SK-N-MC (cell line): Measurements from ENCODE around the gene CROCC.

Experiments used
- DNase-seq: peaks from one replicate; pipeline ENCODE4 v3.0.0-alpha.2; 2011; ENCODE audit warnings: low read depth, low spot score
- H3K27ac ChIP-seq: fragments of 200-600 bp; sonication (generic); 2 replicates; pipeline ENCODE4 v1.5.1; 2016; ENCODE audit warnings: mixed run types
- H3K36me3 ChIP-seq: fragments of 200-600 bp; sonication (generic); 2 replicates; pipeline ENCODE4 v1.6.1; 2017; ENCODE audit warnings: antibody characterized with exemption, low read length, mixed read lengths; ENCODE audit not compliant: insufficient read depth
- H3K4me3 ChIP-seq: fragments of 200-600 bp; sonication (generic); 2 replicates; pipeline ENCODE4 v1.5.1; 2016
- H3K9ac ChIP-seq: fragments of 200-600 bp; sonication (generic); 2 replicates; pipeline ENCODE4 v1.8.0; 2017; ENCODE audit warnings: mixed run types, mixed read lengths; ENCODE audit not compliant: insufficient read length
- H3K9me3 ChIP-seq: fragments of 200-600 bp; sonication (generic); 2 replicates; pipeline ENCODE4 v1.6.1; 2017; ENCODE audit warnings: low read depth, mild to moderate bottlenecking, antibody characterized with exemption, low read length, moderate library complexity, mixed read lengths
- EZH2 ChIP-seq: fragments of 200-600 bp; sonication (generic); IDR thresholded peaks from one replicate; pipeline ENCODE4 v1.6.1; 2017; ENCODE audit warnings: antibody characterized with exemption
- FOXP2 ChIP-seq: optimal IDR thresholded peaks from 2 replicates; pipeline ENCODE3; 2011; ENCODE audit warnings: mild to moderate bottlenecking, moderate library complexity; ENCODE audit not compliant: insufficient read depth; ENCODE audit errors: extremely low read length, control extremely low read depth
- POLR2AphosphoS5 ChIP-seq: IDR thresholded peaks from 2 replicates; pipeline ENCODE4 v1.6.1; 2012; ENCODE audit warnings: mild to moderate bottlenecking, low read depth, low read length, borderline replicate concordance

Gene CROCC

DNA sequence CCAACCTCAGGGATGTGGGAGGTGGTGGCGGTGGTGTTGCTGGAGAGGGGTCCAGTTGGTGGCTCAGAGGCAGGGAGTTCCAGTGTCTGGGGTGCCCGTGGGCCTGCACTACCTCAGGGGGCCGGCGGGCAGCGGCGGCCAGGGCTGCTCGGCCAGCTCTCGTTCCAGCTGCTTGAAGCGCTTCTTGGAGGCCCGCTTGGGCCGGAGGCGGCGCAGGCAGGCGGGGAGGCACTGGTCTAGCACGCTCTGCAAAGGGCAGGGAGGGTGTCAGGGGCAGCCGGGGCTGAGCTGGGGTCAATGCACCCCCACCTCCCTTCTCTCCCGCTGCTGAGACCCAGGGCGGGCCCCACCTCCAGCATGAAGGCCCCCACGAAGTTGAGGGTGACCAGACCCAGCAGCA lies 64.4 kb downstream of the CROCC start:
- Histone ChIP-seq H3K36me3 (no peaks in the 10 kb centered on the region), H3K9ac (no peak overlapping the region), H3K4me3 (no peak overlapping the region), H3K27ac (no peak overlapping the region), H3K9me3 (no peaks in the 10 kb centered on the region)
- TF ChIP-seq POLR2AphosphoS5 (no peak), FOXP2 (no peak), EZH2 (no peak)
- no peak for DNase-seq

DNA sequence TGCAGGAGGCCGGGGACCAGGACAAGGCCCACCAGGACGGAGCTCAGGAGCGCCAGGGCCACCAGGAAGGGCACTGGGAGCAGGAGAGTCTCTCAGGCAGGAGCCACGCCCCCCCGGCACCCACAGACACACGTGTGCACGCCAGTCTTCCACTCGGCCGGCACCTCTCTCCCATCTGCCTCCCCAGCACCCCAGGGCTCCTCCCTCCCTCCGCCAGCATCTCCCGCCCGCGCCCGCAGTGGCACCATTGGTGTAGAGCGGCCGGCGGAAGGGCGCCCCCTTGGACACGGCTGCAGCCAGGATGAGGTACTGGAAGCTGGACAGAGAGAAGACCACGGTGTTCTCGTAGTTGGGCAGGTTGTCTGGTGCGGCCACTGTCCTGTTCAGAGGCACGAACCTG lies 64.8 kb downstream of the CROCC start:
- H3K27ac ChIP-seq, result no peak overlapping the region
- no peak for DNase-seq
- no peaks in the 10 kb centered on the region for H3K9me3 ChIP-seq
- no peak overlapping the region for H3K9ac ChIP-seq
- H3K36me3 ChIP-seq, result no peaks in the 10 kb centered on the region
- TF ChIP-seq EZH2 (no peak), FOXP2 (no peak), POLR2AphosphoS5 (no peak)
- no peak overlapping the region for H3K4me3 ChIP-seq

DNA sequence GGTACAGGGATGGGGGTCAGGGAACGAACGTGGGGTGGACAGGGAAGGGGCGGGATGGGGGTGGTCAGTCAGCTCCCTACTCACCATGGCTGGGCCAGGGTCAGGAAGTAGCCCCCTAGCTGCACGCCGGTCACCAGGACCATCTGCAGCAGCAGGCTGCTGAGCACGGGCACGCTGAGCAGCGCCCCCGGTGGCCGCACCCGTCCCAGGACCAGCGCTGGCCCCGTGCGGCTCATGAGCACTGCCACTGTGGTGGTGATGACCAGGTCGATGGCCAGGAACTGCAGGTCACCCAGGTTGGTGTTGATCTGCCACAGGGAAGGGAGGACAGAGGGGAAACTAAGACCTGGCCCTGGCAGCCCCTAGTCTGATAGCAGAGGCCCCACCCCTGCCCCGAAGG lies 65.2 kb downstream of the CROCC start:
- no peak for TF ChIP-seq FOXP2
- no peak for TF ChIP-seq POLR2AphosphoS5
- no peak for TF ChIP-seq EZH2
- no peaks in the 10 kb centered on the region for H3K36me3 ChIP-seq
- DNase-seq, result no peak

DNA sequence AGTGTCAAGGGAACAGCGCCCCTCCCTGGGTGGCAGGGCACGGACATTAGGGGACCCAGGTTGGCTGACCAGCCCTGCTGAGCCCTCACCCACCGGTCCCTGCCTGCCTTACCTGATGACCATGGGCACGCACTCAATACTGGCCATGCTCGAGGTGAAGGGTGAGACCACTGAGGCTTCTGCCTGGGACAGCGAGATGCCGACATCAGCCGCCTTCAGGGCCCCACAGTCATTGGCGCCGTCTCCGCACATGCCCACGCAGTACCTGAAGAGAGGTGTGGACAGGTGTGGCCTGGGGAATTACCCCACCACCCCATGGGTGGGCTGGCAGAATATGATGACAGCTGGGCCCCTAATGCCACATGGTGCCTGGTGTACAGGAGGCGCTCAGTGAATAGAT lies 66.5 kb downstream of the CROCC start:
- TF ChIP-seq POLR2AphosphoS5 (no peak), EZH2 (no peak), FOXP2 (no peak)
- Histone ChIP-seq H3K36me3 (no peaks in the 10 kb centered on the region), H3K4me3 (no peak overlapping the region), H3K9me3 (no peaks in the 10 kb centered on the region), H3K27ac (no peak overlapping the region), H3K9ac (no peak overlapping the region)
- no peak for DNase-seq

More for the DNA sequence above, 65.2 kb downstream of the CROCC start:
- no peak overlapping the region for H3K9ac ChIP-seq
- no peaks in the 10 kb centered on the region for H3K9me3 ChIP-seq
- no peak overlapping the region for H3K27ac ChIP-seq
- H3K4me3 ChIP-seq, result no peak overlapping the region

DNA sequence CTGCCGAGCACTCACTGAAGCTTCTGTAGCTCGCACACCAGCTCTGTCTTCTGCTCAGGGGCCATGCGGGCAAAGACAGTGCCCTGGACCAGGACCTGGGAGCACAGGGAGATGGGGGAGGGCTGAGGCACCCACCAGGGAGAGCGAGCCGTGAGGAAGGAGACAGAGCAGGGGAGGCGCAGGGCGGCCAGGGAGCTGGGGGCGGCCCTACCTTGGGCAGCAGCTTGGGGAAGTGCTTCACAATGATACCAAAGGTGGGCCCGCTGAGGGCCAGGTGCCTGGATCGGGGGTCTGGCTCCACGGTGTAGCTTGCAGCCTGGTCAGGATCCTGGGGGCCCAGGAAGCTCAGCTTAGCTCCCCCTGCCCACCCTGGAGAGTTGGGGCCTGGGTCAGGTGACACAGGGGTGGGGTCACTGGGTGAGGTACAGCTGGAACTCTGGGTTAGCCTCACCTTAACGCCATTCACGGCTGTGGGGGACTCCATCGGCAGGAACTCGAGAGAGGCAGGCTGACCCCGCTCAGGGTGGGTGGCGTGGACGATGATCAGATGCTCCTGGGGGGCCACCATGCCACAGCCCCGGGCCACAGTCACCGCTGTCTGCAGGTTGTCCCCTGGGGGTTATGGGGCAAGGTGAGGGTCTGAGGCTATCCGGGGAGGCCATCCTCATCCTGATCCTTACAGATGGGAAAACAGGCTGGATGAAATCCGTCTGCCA lies 68.1 kb downstream of the CROCC start:
- Histone ChIP-seq H3K4me3 (no peak overlapping the region), H3K27ac (no peak overlapping the region), H3K9me3 (no peaks in the 10 kb centered on the region), H3K9ac (no peak overlapping the region), H3K36me3 (no peaks in the 10 kb centered on the region)
- TF ChIP-seq EZH2, result no peak
- no peak for TF ChIP-seq FOXP2
- TF ChIP-seq POLR2AphosphoS5, result no peak
- no peak for DNase-seq

DNA sequence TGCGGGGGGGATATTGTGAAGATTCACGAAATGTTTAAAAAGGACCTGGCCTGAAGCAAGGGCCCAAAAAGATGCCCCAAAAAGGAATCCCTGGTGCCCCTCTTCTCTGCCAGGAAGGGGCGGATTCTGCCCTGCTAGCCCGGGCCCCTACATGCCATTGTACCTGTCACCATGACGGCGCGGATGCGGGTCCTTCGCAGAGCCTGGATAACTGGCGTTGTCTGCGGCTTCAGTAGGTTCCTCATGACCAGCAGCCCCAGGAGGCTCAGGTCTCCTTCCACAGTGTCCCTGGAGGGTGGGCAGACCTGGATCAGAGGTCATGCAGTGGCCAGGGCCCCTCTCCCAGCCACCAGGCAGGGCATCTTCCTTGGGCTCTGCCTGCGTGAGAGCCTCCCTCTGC lies 69.8 kb downstream of the CROCC start:
- no peak overlapping the region for H3K4me3 ChIP-seq
- no peak for DNase-seq
- no peak overlapping the region for H3K27ac ChIP-seq
- no peaks in the 10 kb centered on the region for H3K36me3 ChIP-seq
- H3K9me3 ChIP-seq, result no peaks in the 10 kb centered on the region
- no peak overlapping the region for H3K9ac ChIP-seq
- TF ChIP-seq FOXP2 (no peak), POLR2AphosphoS5 (no peak), EZH2 (no peak)

DNA sequence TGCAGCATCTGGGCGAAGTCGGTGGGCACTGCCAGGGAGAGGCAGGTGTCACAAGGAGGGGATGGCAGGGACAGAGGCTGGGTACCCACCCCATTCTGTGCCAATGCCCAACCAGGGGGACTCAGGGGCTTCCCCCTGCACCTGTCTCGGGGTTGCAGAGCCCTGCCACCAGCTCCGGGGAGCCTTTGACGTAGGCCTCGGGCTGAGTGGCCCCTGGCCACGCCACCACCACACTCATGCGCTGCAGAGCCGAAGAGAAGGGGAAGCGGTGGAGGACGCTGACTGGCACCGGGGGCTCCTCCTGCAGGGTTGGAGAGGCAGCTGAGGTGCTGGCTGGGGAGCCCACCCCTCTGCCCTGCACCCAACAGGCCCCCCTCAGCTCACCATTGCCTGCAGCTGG lies 70.4 kb downstream of the CROCC start:
- H3K9me3 ChIP-seq, result no peaks in the 10 kb centered on the region
- DNase-seq, result no peak
- no peak overlapping the region for H3K27ac ChIP-seq
- H3K9ac ChIP-seq, result no peak overlapping the region
- no peak overlapping the region for H3K4me3 ChIP-seq
- TF ChIP-seq POLR2AphosphoS5, result no peak
- TF ChIP-seq EZH2, result no peak
- no peak for TF ChIP-seq FOXP2
- H3K36me3 ChIP-seq, result no peaks in the 10 kb centered on the region

DNA sequence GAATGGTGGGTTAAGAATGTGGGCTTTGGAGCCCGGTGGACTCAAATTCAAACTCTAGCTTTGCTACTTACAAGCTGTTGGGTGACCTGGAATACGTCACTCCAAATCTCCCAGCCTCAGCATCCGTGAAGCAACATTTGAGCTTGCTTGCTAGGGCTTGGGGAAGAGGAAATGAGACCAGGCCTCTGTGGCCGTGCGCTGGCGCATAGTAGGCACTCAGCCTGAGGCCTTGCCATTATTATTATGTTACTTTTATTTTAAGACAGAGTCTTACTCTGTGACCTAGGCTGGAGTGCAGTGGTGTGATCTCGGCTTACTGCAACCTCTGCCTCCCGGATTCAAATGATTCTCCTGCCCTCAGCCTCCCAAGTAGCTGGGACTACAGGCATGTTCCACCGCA lies 70.9 kb downstream of the CROCC start:
- DNase-seq, result no peak
- TF ChIP-seq POLR2AphosphoS5, result no peak
- TF ChIP-seq EZH2, result no peak
- no peak for TF ChIP-seq FOXP2
- H3K9me3 ChIP-seq, result no peaks in the 10 kb centered on the region
- no peaks in the 10 kb centered on the region for H3K36me3 ChIP-seq
- H3K9ac ChIP-seq, result no peak overlapping the region
- no peak overlapping the region for H3K4me3 ChIP-seq
- H3K27ac ChIP-seq, result no peak overlapping the region
